ENCODE results near the gene MYD88.
"Not testable (repeated sequence)": the region's sequence is repeated elsewhere in the genome, so short reads cannot be mapped to it uniquely, and the experiment has no call there.

The MYD88 gene

GRCh38 chr3:38127611-38128302 lies 10.7 kb upstream of the MYD88 start:
- peak; percentile 12 for DNase-seq

DNA sequence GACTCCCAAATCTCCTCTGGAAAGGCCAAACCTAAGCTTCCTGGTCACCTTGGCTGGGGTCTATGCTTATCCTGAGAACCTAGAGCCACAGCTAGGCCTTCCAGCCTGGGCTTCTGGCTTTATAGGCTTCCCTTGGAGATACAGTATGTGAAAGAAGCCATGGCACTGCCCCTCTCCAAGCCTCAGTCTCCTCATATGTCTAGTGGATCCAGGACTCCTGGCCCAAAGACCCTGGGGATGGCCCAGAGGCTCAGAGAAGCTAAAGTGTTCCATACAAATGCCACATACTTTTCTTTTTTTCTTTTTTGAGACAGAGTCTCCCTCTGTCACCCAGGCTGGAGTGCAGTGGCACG lies 10.2 kb upstream of the MYD88 start:
- DNase-seq: peak; percentile 5

GRCh38 chr3:38129058-38129457 lies 9.4 kb upstream of the MYD88 start:
- peak; percentile 10 for DNase-seq

GRCh38 chr3:38130631-38131065 lies 7.8 kb upstream of the MYD88 start:
- DNase-seq: no peak

- DNase-seq: no peak
Observed at GRCh38 chr3:38131621-38132369, 6.7 kb upstream of the MYD88 start.

- DNase-seq: no peak
Observed at GRCh38 chr3:38133209-38133556, 5.3 kb upstream of the MYD88 start.

GRCh38 chr3:38133557-38134405 lies 4.7 kb upstream of the MYD88 start:
- no peak for DNase-seq

DNA sequence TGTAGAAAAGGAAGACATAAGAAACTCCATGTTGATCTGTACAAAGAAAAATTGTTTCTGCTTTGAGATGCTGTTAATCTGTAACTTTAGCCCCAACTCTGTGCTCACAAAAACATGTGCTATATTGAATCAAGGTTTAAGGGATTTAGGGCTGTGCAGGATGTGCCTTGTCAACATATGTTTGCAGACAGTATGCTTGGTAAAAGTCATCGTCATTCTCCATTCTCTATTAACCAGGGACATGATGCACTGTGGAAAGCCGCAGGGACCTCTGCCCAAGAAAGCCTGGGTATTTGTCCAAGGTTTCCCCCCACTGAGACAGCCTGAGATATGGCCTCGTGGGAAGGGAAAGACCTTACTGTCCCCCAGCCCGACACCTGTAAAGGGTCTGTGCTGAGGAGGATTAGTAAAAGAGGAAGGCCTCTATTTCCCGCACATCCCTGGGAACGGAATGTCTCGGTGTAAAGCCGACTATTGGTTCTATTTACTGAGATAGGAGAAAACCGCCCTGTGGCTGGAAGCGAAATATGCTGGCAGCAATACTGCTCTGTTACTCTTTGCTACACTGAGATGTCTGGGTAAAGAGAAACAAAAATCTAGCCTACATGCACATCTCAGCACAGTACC lies 3.8 kb upstream of the MYD88 start:
- DNase-seq: not testable (repeated sequence)

DNA sequence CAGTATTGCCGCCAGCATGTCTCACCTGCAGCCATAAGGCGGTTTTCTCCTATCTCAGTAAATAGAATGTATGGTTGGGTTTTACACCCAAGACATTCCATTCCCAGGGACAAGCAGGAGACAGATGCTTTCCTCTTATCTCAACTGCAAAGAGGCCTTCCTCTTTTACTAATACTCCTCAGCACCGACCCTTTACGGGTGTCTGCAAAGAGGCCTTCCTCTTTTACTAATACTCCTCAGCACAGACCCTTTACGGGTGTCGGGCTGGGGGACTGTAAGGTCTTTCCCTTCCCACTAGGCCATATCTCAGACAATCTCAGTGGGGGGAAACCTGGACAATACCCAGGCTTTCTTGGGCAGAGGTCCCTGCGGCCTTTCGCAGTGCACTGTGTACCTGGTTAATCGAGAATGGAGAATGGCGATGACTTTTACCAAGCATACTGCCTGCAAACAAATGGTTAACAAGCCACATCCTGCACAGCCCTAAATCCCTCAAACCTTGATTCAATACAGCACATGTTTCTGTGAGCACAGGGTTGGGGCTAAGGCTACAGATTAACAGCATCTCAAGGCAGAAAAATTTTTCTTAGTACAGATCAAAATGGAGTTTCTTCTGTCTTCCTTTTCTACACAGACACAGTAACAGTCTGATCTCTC lies 2.7 kb upstream of the MYD88 start:
- DNase-seq: peak; percentile 20

GRCh38 chr3:38136393-38136776 lies 2.1 kb upstream of the MYD88 start:
- no peak for DNase-seq

DNA sequence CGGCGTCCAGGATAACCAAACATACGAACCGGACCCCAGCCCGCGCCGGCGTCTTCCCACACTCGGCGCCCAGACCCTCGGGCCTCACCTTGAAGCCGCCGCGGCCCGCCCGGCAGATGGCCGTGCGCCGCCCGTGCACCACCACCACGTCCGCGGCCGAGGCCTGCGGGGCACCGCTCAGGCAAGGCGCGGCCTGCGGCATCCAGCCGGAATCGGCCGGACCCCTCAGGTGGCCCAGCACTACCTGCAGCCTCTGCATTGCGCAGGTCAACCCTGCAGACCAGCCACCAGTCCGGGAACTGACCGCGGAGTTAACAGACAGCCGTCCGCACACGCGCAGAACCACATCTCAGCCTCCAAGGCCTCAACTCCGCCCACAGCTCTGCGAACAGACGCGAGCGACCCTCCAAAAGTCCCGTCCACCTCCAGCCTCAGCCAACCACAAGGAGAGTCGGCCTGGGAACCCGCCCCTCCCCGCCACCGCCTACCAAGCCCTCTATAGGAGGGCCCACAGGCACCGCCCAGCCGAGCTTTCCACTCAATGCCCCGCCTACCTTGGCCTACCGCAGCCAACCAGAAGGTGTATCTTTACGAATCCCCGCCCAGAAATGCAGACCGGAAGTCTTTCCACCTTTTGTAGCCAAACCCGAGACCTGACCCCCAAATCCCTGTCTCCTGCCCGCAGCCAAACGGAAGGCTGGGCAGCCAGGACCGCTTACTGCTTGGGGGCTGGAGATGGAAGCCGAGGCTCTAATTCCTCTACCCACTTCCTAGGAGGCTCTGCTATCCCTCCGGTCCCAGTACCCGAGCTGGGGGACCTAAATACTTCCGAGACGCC lies 1.5 kb upstream of the MYD88 start, which contains the start of gene ACAA1:
Gene ACAA1 (minus strand): TSS at position 351 of the 838 bp plus-strand sequence. CDS start 92 bp downstream, at position 259.
- peak; percentile 99 for DNase-seq

DNA sequence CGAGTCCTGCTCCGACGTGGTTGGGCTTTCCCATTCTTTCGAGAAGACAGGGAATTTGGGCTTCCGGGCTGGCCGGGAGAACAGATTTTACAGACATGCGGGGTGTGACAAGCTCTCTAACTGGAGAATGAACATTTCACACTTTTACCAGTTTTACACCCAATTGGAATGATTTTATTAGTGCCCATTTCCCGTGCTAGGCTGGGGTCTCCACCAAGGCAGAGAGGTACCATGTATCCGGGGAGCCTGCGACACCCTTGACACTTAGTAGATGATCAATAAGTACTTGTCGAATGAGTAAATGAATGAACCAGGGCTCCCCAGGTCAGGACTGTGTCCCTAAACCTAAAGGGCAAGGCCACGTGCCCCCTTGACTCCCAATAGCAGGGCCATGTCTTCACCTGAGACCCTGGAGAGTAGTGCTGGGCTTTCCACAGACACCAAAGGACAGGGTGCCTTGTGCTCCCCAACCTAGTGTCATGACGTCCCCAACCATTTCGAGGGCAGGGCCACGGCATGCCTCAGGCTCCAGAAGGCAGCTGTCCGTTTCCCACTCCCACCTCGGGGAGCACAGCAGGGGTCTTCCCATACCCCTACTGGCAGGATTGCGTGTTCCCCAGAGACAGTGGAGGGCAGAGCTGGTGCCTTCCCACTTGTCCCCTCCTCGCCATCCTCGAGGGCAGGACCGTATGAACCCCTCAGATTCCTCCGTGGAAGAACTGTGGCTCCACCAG lies 679 bp upstream of the MYD88 start:
- DNase-seq: peak; percentile 63

GRCh38 chr3:38139191-38139590 lies 730 bp downstream of the MYD88 start:
- DNase-seq: no peak

- peak; percentile 23 for DNase-seq
Observed at GRCh38 chr3:38139652-38140051, 1.2 kb downstream of the MYD88 start.

- DNase-seq: peak; percentile 39
Observed at GRCh38 chr3:38140326-38141172, 2.1 kb downstream of the MYD88 start.

- peak; percentile 29 for DNase-seq
Observed at GRCh38 chr3:38141173-38141951, 2.9 kb downstream of the MYD88 start.

GRCh38 chr3:38141952-38142273 lies 3.5 kb downstream of the MYD88 start:
- DNase-seq: no peak

DNA sequence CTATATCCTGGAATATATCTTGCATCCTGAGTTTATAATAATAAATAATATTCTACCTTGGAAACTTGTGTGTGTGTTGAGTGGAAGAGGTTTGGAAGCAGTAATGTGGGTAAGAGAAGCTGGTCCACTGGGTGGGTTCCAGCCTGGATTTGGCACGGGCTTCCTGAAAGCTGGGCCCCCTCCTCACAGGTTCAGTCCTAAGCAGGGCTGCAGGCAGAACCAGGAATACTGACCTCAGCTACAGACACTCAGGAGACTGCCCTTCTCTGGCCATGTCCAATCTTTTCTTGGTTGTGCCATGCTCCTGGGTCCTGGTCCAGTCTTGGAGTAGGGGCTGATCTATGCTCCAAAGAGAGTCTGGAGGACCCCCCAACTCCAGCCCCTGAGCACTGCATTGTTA lies 4.5 kb downstream of the MYD88 start:
- DNase-seq: no peak

DNA sequence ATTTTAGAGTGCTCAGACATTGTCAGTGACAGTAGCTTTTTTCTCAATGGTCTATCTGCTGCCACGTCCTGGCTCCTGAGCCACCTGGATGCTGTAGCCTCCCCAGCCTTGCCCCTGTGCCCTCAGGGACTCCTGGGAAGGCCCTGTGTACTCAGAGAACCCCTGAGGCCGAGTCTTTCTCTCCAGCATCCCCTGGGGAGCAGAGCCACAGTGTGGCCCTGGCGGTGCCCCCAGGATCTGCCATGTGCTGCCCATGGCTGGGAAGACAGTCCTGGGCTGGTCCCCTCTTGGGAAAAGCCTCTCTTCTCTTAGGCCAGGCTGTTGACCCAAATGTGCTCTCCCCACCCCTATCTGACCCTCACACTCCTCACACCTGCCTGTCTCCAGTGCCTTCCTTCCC lies 5.0 kb downstream of the MYD88 start:
- DNase-seq: no peak

Measured in right forelimb (tissue), 1 donor.